ENCODE measurements around the gene ADAM10. TPM values are rescaled to one million over a fixed set of nuclear protein-coding genes. Genes with fewer than 3 reads are reported as not detected.

The ADAM10 gene
- polyA plus RNA-seq, 1 of the 3 experiments (the other 2 are of a cell fraction), result 83.5 TPM

GRCh38 chr15:58666957-58667356, 82.5 kb downstream of the ADAM10 start:
- Histone ChIP-seq H3K9me3 (no peaks in the 10 kb centered on the region), H3K36me3 (replicated peaks in 1 of 2; ENCODE audit: control insufficient read depth in 1 of 2, insufficient read depth in 2 of 2, low read length in 1 of 2) (peaks cover 16 to 29% of the 10 kb centered on the region in 2 experiments), H3K9me2 (no peaks in the 10 kb centered on the region), H3K4me2 (no peak overlapping the region), H3K4me3 (ENCODE audit: low read depth in 2 of 2, low read length in 1 of 2) (no peak overlapping the region), H3K79me2 (ENCODE audit: insufficient read depth) (no peaks in the 10 kb centered on the region), H3F3A (replicated peaks; ENCODE audit: insufficient read depth) (no peaks in the 10 kb centered on the region), H3K27ac (ENCODE audit: low read depth in 2 of 2, low read length in 1 of 2) (no peak overlapping the region), H3K9ac (no peak overlapping the region), H4K20me1 (ENCODE audit: insufficient read depth) (no peaks in the 10 kb centered on the region), H3K27me3 (ENCODE audit: insufficient read depth) (no peaks in the 10 kb centered on the region), H3K4me1 (ENCODE audit: control insufficient read depth in 1 of 2, insufficient read depth in 2 of 2, low read depth in 1 of 2, low read length in 1 of 2) (no peaks in the 10 kb centered on the region), H2AFZ (ENCODE audit: low read depth) (no peak overlapping the region)
- no peak for DNase-seq
- TF ChIP-seq RAD21 (IDR thresholded peaks at IDR 0.05; ENCODE audit: low read length) (no peak), RCOR1 (IDR thresholded peaks at IDR 0.05; ENCODE audit: low read length) (no peak), SIN3A (IDR thresholded peaks at IDR 0.05; ENCODE audit: borderline replicate concordance, low read depth, low read length) (no peak), FOXM1 (IDR thresholded peaks at IDR 0.05; ENCODE audit: low read depth) (no peak), USF2 (IDR thresholded peaks at IDR 0.05; ENCODE audit: borderline replicate concordance, low read depth, low read length) (no peak), REST (IDR thresholded peaks at IDR 0.05; ENCODE audit: low read depth, low read length) (no peak)
- TF ChIP-seq, protein P1, sequence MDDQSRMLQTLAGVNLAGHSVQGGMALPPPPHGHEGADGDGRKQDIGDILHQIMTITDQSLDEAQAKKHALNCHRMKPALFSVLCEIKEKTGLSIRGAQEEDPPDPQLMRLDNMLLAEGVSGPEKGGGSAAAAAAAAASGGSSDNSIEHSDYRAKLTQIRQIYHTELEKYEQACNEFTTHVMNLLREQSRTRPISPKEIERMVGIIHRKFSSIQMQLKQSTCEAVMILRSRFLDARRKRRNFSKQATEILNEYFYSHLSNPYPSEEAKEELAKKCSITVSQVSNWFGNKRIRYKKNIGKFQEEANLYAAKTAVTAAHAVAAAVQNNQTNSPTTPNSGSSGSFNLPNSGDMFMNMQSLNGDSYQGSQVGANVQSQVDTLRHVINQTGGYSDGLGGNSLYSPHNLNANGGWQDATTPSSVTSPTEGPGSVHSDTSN (IDR thresholded peaks at IDR 0.05), result no peak
- WGBS (ENCODE audit: low lambda C conversion rate), result 67% methylated on average over 1 of the region's 1 CpG
- POLR2A ChIA-PET, result interaction anchor here (0.5 kb wide), 1 partner anchor 29 kb away, joined by 3 read pairs; no protein-coding TSS in a partner anchor
- CTCF ChIA-PET, result no interaction called here

GRCh38 chr15:58665672-58666071, 83.8 kb downstream of the ADAM10 start:
- Histone ChIP-seq H3K9ac (no peak overlapping the region), H4K20me1 (ENCODE audit: insufficient read depth) (no peaks in the 10 kb centered on the region), H3K9me2 (no peaks in the 10 kb centered on the region), H3K4me1 (ENCODE audit: control insufficient read depth in 1 of 2, insufficient read depth in 2 of 2, low read depth in 1 of 2, low read length in 1 of 2) (no peaks in the 10 kb centered on the region), H3K4me2 (no peak overlapping the region), H3K9me3 (no peaks in the 10 kb centered on the region), H3K4me3 (ENCODE audit: low read depth in 2 of 2, low read length in 1 of 2) (no peak overlapping the region), H3K36me3 (replicated peaks in 1 of 2; ENCODE audit: control insufficient read depth in 1 of 2, insufficient read depth in 2 of 2, low read length in 1 of 2) (peaks cover 18 to 36% of the 10 kb centered on the region in 2 experiments), H3K27ac (ENCODE audit: low read depth in 2 of 2, low read length in 1 of 2) (no peak overlapping the region), H3K27me3 (ENCODE audit: insufficient read depth) (no peaks in the 10 kb centered on the region), H3F3A (replicated peaks; ENCODE audit: insufficient read depth) (no peaks in the 10 kb centered on the region), H2AFZ (ENCODE audit: low read depth) (no peak overlapping the region), H3K79me2 (ENCODE audit: insufficient read depth) (no peaks in the 10 kb centered on the region)
- TF ChIP-seq CTCF (IDR thresholded peaks at IDR 0.05) (no peak), RCOR1 (IDR thresholded peaks at IDR 0.05; ENCODE audit: low read length) (no peak)
- ChIA-PET CTCF (interaction anchor here (1.2 kb wide), 1 partner anchor 105 kb away, joined by 3 read pairs; the partner anchor contains the start of gene MINDY2), POLR2A (no interaction called here)
- WGBS (ENCODE audit: low lambda C conversion rate), result 93% methylated on average over 2 of the region's 2 CpGs
- no peak for DNase-seq

All from SK-N-SH (cell line).